Stimulated activated CD4-positive, alpha-beta T cell treated with anti-CD3 and anti-CD28 coated beads, Interleukin-15, amount 100 ng/mL, for 1 hour (primary cell): Measurements from ENCODE around the gene HOXB1.
"Not testable (repeated sequence)": the region's sequence is repeated elsewhere in the genome, so short reads cannot be mapped to it uniquely, and the experiment has no call there.

Experiments
- DNase-seq, 2 donors: peaks; one replicate each; pipeline ENCODE4 v3.0.0-alpha.2; 2020; ENCODE audit warnings: low read depth in 1 of 2, low spot score in 1 of 2

Gene HOXB1

DNA sequence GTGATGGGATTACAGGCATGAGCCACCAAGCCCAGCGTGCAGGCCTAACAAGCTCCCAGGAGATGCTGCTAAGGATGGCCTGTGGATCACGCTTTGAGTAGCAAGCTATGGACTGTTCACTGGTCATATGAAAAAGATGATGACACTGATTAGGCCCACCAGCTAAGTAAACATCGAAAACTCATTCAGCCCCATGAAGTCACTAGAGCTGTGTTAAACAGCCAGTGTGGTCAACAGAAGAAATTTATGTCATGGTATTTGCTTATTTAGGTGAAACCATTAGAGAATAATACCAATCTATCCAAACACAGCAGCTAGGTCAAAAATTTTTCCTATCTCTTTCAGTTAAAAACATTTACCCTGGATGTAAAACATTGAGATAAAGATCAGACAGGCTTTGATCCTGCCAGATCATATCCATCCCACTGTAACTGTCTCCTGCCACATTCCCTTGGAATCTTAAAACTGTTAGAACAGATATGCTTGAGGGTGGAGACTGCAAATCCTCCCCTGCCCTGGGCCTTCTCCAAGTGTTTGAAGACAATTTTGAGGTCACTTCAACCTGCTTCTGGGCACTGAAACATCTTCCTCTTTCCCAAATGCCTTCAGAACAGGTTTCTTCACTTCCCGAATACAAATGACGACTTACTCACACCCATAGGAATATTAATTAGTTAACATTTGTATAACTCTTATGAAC is 30.9 kb downstream of the HOXB1 start:
- DNase-seq = no peak

DNA sequence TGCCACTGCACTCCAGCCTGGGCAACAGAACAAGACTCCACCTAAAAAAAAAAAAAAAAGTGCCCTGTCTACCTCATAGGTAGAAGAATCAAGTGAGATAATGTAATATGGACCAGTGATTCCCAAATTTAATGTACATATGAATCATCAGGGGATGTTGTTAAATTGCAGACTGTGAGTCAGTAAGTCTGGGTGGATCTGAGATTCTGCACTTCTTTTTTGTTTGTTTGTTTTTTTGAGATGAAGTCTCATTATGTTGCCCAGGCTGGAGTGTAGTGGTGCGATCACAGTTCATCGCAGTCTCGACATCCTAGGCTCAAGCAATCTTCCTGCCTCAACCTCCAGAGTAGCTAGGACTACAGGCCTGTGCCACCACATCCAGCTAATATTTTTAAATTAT is 31.6 kb downstream of the HOXB1 start:
- DNase-seq = no peak

DNA sequence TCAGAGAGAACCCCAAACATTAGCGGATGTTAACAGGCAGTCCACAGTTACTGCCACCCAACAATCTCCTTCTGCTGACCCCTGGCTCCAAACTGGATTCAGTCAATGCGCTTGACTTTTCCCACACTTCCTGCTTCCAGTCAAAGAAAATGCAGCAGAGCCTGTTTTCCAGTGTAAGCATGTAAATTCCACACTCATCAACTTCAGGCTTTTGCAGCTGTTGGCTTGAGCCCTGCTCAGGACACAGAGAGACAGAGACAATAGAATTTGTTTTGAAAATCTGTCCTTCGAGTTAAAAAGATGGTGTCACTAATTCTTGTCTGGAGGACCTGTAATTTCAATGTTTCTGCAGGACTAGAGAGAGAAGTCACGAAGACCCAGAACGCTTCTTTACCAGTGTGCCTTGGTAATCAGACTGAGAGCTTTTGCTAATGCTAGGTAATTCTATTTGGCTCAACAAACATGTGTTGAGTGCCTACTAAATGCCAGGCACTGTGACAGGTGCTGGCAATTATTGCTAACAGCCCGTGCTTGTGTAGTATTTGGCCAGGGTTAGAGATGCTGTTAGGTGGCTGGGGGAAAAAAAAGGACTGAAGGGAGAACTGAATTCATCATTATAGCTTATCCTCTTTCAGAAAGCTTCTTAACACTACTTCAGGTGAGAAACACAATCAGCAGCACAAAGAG is 32.5 kb downstream of the HOXB1 start:
- no peak for DNase-seq

DNA sequence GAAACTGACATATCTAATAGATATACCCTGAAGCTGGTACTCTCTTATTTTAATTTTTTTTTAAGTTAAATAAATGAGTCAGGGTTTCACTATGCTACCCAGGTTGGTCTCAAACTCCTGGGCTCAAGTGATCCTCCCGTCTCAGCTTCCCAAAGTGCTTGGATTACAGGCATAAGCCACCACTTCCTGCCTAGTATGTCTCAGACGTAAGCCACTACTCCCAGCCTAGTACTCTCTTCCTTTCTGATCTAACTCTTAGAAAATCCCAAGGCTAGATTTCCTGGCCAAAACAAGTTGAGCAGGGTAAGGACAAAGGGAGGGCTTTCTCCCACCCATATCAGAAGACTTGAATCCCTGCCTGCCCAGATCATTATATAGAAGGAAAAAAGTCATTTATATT is 33.7 kb downstream of the HOXB1 start:
- no peak for DNase-seq

DNA sequence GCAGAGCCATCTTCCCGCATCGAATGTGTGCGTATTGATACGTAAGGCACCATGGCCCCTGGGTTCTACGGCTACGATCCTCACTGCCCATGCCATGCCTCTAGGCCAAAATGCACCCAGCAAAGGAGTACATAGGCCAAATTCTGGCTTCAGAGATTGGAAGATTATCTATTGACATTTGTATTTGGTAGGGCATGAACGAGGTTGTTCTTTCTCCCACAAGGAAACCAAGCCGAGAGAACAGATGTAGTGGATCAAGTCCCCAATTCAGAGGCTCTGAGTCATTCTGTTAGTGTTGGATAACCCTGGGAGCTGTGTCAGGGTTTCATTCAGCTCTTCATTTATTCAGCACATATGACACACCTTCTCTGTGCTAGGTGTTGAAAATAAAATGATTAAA is 36.5 kb downstream of the HOXB1 start:
- no peak for DNase-seq

DNA sequence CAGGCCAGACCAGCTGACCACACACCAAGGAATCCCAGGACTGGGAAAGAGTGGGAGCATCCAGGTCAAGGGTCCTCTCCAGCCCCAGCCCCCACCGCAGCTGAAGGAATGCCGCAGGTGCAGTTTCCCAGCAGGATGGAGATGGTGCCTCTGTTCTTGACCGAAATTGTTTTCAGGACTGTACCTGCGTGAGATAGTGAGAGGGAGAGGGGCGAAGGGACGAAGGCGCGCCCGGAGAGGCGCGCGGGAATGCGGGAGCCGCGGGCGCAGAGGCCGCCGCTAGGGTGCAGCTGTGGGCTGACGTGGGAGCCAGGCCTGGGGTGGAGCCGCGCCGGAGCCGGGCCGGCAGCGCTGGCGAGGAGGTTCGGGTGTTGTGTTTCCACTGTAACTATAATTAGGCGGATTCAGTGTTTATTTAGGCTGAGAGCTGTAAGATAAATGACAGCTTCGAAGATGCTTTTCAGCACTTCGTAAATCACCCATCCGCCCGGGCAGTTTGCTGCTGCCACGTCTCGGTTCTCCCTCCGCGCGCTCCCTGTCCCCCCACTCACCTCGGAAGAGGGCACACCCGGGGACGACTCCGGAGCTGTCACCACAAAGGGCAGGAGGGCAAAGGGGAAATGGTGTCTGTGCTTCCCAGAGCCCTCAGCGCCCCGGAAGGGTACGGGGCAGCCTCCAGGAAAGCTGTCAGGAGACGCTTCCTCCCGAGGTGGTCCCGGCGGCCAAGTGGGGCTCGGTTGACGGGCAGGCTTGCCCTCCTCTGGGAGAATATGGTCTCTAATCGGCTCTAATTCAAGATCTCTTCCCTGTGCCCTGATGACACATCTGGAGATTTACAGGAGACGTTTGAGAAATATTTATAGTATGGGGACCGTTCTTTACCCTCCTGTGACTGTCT is 38.2 kb downstream of the HOXB1 start:
- peak; percentile 55 to 58 for DNase-seq

DNA sequence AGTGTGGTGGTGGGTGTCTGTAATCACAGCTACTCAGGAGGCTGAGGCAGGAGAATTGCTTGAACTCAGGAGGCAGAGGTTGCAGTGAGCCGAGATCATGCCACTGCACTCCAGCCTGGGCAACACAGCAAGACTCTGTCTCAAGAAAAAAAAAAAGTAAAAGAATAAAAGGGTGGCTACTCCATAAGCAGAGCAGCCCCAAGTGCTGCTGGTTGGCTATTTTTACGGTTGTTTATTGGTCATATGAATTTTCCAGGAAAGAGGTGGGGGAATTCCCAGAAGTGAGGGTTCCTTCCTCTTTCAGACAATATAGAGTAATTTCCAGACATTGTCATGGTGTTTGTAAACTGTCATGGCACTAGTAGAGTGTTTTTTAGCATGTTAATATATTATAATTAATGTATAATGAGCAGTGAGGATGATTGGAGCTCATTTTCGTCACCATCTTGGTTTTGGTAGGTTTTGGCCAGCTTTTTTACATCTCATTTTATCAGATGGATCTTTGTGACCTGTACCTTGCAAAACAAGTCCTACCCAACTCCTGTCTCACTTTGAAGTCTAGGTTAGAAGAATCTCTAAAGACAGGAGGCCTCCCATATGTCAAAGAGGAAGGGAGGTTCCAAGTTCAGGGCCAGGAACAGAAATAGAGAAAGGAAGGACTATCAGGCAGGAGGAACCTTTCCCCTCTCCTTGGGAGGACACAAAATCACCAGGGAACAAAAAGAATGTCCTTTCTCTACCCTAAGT is 39.1 kb downstream of the HOXB1 start:
- DNase-seq = no peak

DNA sequence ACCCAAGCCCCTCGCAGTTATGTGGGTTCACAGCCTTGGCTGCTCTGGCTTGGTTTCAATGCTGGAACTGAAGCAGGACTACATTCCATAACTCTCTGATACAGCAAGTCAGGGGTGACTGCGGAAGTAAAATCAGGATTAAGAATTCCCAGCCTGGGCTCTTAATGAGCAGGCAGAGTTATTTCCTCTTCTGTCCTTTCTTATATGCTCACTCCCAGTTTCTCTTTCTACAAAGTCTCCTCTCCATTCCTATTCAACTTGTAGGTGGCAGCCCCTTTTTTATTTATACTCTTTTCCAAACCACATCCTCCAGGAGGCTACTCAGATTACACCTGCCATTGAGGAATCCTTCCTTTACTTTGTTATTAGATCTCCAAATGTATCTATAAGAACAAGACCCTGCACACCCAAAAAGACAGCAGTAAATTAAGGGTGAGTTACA is 40.3 kb downstream of the HOXB1 start:
- no peak for DNase-seq

DNA sequence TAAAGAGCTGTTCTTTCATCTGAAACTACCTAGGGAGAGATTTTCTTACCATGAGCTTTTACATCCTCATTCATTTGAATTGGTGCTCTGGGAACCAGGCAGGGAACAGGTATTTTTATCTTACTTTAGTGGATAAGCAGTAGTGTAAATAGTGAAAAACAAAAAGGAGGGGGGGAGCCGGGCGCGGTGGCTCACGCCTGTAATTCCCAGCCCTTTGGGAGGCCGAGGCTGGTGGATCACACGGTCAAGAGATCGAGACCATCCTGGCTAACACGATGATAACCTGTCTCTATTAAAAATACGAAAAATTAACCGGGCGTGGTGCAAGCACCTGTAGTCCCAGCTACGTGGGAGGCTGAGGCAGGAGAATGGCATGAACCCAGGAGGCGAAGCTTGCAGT is 41.0 kb downstream of the HOXB1 start:
- DNase-seq = no peak

DNA sequence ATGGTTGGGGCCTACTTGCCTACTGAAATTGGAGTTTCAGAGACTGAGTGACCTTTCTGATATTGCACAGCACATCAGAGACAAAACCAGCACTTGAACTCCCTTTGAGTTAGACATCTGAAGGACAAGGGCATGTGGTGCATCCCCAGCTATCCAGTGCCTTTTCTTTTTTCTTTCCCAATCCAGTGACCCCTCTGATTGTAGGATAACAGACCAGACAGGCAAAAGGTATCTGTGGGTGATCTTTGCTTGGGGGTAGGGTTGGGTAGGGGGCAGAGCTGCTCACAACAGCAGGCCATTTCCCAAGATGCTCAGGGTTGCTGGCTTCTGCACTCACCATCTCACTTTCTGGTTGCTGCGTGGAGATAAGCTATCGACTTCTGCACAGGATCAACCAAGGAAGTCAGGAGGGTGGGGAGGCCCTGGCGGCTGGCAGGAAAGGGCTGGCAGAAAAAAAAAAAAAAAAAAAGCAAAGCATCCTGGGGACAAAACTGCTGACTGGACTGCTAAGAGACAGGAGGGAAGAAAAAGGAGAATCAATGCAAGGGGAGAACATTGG is 42.2 kb downstream of the HOXB1 start:
- DNase-seq = no peak

DNA sequence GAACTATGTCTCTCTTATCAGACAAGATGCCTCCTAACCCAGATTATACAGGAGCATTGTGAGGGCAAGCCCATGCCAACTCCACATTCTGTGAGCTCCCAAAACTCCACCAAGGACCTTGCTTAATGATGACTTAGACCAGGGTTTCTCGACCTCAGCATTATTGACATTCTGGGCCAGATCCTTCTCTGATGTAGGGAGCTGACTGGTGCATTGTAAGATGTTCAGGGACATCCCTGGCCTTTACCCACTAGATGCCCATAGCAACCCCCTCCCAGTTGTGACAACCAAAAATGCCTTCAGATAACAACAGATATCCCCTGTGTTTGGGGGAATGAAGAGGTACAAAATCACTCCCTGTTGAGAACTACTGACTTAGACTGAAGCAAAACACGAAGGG is 43.6 kb downstream of the HOXB1 start:
- no peak for DNase-seq

DNA sequence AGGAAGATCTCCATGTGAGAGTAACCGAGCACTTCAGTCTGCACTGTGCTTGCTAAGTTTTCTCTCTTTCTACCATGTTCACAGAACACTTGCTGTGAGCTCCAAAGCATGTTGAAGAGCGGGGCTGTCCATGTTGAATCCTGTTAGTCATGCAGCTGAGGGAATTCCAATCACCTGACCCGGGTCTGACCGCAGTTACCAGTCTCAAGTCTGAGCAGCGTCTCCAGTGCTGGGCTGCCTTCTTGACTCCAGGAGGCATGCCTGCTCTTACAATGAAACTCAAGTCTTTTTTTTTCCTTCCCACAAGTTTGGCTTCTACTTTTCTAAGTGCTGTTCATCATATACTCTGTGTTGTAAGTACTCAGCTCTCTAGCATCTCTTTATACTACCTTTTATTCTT is 44.3 kb downstream of the HOXB1 start:
- no peak for DNase-seq

DNA sequence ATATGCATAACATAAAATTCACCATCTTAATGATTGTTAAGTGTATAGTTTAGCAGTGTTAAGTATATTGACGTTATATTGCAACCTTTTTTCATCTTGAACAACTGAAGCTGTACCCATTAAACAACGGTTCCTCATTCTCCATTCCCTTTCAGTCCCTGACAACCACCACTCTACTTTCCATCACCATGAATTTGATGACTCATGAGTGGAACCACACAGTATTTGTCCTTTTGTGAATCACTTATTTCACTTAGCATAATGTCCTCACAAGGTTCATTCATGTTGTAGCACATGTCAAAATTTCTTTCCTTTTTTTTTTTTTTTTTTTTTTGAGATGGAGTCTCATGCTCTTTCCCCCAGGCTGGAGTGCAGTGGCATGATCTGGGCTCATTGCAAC is 46.0 kb downstream of the HOXB1 start:
- DNase-seq = no peak

DNA sequence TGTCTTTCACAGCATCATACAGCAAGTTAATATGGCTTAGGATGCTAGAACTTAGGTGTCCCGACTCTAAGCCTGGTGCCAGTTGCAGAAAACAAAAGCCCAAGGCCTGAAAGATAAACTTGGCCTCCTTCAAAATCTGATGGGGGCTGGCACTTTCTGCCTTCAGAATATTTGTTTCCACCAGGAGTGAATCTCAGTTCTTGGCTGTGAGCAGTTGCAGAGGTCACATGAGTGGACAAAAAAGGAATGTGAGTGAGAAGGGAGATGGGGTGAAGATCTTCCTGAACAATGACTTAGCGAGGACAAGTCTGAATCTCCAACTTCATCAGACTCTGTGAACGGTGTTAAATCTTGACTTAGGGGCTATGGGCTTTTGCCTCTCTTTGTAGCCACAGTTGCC is 46.6 kb downstream of the HOXB1 start:
- DNase-seq = no peak

DNA sequence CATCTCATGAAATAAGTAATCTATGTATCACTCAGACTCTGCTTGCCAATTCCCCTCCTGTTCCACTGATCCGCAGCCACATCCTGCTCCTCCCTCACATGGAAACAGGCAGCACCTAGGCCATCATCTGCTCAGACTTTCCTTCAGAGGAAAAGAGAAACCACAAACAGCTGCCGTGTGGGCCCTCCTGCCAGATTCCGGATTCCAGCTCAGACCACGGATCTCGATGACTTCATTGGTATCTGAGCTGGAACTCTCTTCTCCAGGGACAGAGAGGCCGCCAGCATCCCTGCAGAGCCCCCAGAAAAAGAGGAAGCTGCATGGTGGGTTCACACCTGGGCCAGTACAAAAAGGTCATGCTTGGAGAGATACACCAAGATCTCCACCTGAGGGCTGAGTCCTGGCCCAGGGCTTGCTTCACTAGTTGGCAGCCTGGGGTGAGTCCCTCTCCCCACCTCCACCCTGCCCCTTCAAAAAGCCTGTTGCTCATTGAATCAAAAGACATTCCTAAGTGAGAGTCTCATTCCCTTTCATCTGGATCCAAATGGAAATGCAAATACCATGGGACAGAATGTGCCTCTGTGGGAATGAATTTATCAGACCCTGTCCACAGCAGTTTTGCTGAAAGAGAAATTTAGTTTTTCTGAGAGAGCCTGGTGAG is 47.2 kb downstream of the HOXB1 start:
- DNase-seq = no peak

DNA sequence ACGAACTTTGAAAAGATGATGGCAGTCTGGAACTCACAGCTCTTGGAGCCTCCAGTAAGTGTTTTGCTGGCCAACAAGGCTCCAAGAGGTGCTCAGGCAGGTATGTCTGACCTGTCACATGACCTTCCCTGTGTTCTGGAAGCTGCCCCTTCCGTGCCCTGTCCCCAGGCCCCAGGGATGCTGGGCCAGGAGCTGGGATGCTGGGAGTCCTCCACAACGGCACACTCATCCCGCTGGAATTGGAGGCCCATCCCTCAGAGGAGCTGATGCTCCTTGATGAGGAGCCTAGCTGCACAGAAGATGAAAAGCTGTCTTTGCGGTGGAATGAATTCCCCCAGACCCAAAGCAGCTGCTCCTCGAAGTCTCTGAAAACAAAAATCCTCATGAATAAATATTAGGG is 47.8 kb downstream of the HOXB1 start:
- no peak for DNase-seq

DNA sequence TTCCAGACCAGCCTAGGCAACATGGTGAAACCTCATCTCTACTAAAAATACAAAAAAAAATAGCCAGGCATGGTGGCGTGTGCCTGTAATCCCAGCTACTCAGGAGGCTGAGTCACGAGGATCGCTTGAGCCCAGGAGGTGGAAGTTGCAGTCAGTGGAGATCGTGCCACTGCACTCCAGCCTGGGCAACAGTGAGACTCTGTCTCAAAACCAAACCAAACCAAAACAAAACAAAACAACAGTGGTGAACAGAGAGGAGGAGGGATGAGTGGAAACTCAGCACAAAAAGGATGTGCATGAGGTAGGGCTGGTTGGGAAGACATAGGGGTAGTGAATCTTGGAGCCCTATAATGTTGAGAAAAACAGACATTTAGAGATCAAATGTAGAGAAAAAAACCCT is 48.5 kb downstream of the HOXB1 start:
- DNase-seq = not testable (repeated sequence)

DNA sequence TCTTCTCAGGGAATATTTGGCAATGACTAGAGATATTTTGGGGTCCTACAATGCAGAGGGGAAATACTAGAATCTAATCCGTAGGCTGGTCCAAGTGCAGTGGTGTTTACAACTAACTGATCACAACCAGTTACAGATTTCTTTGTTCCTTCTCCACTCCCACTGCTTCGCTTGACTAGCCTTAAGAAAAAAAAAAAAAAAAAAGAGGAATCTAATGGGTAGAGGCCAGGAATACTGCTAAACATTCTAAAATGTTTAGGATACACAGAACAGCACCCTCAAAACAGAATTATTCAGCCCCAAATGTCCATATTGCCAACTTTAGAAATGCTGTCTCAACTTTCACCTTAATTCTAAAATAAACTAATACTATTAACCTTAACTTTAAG is 51.8 kb downstream of the HOXB1 start:
- no peak for DNase-seq
